Limb (tissue), 2 donors: ENCODE data around the gene DUOX1.

Source experiments
- DNase-seq, 2 donors: peaks; one replicate each; pipeline ENCODE4 v3.0.0-alpha.2; 2016; ENCODE audit errors: extremely low spot score in 2 of 2

DUOX1 gene

GRCh38 chr15:45168286-45168685, 38.5 kb downstream of the DUOX1 start:
- DNase-seq = no peak

GRCh38 chr15:45168751-45169551, 39.2 kb downstream of the DUOX1 start:
- no peak for DNase-seq

- no peak for DNase-seq
These were observed 40.0 kb downstream of the DUOX1 start for GRCh38 chr15:45169608-45170480.

DNA sequence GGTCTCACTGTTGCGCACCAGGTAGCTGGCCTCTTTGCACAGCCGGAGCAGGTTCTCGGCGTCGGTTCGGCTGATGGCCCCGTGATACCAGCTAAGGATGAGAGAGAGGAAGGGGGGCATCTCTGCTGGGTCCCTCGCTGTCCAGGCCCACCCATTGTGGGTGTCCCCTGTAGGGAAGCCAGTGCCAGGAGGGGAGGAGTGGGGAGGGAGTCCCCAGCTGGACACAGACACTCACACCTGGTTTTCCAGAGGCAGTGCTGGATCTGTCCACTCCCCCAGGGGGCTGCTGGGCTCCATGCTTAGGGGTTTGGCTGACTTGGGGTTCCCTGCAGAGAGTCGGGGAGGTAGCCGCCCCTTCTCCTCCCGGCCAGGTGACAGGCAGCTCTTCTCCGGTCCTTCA, 42.1 kb downstream of the DUOX1 start:
- no peak for DNase-seq

GRCh38 chr15:45174069-45174468, 44.3 kb downstream of the DUOX1 start:
- no peak for DNase-seq

DNA sequence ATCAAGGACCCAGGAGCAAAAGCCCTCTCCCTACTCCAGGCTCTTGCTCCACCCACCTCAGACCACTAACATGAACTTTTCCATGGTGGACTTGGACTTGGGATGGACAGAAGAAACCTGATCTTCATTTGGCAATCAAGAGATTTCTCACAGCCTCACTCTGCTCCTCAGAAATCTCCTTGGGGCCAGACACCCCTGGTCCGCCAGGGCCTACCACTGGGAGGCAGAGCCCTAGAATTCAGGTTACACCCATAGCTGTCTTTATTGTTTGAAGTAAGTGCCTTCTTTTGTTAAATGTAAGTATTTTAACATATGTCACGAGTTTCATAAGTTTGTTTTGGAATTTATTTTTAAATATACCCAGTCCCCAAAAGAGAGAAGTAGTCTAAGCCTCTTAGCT, 44.8 kb downstream of the DUOX1 start:
- DNase-seq = no peak

DNA sequence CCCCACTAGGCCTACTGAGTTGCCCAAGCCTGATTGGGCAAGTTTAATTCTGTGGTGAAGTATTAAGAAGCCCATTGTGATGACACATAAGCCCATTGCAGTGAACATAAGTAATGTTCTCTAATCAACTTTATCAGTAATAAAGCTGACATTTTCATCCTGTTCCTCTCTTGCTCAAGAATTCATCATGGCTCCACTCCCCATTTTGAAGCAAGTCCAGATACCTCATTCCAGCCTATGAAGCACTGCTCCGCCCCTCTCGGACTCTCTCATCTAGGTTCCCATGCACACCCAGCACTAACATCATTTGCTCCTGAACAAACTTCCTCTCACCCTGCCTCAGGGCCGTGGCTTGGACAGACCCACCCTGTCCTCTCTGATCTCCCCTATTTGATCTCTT, 47.5 kb downstream of the DUOX1 start:
- DNase-seq = no peak

GRCh38 chr15:45179221-45179985, 49.6 kb downstream of the DUOX1 start:
- DNase-seq = no peak

DNA sequence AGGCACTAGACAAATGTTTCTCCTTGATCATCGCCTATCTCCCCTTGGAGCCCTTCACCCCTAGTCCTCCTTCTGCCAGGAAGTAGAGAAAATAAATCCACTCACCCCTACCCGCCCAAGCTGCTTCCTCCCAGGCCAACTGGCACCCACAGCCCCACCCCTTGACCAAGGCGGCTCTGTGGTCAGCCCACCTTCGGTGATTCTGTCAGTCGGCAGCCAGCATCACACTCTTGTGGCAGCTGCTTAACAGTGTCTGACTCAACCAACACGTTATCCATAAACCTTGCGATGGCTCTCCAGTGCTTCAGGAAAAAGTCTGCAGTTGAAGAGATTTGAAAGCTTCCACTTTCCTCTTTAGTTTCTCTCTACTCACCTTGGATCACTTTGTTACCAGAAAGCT, 50.4 kb downstream of the DUOX1 start:
- no peak for DNase-seq

DNA sequence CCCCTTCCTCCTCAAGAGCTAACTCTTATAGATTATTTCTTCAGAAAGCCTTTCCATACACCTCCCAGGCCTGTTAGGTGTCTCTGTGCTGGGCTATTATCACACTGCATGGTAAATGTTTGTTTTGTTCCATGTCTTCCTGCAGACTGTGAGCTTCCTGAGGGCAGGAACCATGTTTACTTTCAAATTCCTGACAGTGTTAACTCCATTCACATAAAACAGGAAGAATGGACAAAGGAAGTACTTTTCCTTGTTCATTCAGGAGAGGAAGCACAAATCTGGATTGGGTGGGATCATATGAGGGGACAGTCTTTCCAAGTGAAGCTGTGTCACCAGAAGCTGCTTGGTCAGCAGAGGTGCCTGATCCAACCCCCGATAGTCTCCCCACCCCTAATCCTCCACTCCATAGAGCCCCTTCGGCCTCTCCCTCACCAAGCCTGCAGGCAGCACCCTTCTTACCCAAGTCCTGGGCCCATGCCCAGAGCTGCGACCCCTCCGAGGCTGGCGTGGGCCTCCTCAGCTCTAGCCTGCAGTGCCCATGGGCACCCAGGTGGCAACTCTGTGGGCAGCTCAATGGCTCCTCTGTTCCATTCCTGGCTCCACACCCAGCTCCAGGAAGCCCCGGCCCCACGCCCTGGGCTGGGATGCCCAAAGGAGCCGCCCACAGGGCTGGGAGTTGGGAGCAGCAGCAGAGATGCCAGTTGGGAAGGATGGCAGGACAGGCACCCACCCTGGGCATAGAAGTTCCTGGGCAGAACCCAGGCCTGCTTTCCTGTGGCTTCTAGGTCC, 51.0 kb downstream of the DUOX1 start:
- no peak for DNase-seq

DNA sequence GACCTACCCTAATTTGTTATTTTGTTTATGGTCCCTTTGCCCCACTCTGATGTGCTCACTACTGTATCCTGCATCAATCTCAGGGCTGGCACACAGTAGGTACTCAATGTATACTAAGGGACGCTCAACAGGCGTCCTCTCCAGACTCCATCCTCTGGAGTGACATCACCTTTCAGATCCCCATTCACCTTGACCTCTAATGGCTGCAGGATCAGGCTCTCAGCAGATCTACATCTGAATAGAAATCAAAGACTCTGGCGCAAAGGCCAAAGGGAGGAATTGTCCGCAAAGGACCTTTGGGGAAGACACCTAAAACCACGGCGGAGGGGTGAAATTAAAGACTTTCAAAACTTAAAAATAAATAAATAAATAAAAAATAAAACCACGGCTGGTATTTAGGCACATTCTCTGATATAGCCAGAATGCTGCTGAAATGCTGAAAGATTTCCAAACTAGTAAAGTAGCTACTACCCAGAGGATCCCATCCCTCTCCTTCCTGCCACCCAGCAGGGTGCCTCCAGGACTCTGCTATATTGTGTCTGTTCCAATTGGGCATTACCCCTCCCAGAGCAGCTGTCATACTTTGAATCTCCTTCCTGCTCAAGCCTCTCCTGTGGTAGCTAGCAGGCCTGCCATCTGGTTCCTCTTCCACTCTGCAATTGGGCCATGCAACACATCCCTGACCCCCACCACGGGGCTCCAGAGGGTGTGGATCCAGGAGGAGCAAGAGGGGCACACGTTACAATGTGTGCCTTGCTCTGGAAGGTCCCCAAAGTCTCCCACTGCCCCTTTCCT, 51.9 kb downstream of the DUOX1 start:
- DNase-seq = no peak

GRCh38 chr15:45182996-45183395, 53.2 kb downstream of the DUOX1 start:
- DNase-seq = no peak

- DNase-seq = no peak
These were observed 53.7 kb downstream of the DUOX1 start for GRCh38 chr15:45183511-45183910.

DNA sequence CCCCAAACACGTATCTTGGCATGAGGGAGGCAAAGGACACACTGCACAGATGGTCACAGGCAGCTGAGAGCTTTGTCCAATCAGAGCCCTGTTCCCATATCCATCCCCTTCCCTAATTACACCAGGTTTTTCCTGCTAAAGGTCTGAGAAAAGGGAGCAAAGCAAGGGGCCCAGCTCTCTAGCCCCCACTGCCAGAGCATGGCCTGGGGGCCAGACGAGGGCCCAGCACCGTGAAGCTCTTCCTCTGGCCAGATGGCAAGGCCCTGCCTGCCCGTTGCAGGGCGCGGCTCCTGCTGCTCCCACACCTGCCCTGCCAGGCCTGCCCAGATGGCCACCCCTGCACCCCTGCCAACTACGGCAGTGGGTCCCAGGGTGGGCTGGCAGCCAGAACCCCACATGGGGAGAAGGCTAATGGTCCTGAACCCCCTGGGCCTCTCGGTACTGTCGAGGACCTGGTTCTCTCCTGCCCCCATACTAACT, 54.8 kb downstream of the DUOX1 start:
- no peak for DNase-seq

DNA sequence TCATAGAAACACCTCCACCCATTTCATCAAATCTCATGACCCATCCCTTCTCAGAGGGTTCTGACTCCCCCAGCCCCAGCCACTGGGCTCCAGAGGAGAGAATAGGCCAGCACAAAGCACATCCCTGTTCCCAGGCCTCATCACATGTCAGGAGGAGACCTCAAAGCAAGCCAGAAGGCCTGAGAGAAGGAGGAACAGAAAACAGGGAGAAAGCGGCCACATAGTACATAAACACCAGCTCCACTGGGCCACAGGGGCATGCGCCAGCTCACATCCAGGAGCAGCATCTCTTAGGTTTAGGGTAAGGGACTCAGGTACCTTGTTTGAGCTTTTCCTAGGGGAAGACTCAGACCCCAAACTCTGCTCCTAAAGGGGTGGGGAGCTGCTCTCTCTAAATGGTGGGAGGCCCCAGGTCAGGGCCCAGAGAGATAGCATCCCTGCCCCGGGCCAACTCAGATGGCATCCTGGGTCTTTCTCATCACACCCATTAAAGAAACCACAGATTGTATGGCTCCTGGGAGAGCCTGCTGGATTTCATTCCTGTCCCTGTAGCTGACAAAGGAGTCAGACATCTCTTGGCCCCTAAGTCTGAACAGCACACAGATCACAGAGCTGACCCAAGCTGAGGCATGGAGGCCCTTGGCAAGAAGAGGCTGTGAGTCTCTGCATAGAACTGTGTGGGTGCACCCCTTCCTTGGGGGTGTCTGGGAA, 55.4 kb downstream of the DUOX1 start:
- no peak for DNase-seq

DNA sequence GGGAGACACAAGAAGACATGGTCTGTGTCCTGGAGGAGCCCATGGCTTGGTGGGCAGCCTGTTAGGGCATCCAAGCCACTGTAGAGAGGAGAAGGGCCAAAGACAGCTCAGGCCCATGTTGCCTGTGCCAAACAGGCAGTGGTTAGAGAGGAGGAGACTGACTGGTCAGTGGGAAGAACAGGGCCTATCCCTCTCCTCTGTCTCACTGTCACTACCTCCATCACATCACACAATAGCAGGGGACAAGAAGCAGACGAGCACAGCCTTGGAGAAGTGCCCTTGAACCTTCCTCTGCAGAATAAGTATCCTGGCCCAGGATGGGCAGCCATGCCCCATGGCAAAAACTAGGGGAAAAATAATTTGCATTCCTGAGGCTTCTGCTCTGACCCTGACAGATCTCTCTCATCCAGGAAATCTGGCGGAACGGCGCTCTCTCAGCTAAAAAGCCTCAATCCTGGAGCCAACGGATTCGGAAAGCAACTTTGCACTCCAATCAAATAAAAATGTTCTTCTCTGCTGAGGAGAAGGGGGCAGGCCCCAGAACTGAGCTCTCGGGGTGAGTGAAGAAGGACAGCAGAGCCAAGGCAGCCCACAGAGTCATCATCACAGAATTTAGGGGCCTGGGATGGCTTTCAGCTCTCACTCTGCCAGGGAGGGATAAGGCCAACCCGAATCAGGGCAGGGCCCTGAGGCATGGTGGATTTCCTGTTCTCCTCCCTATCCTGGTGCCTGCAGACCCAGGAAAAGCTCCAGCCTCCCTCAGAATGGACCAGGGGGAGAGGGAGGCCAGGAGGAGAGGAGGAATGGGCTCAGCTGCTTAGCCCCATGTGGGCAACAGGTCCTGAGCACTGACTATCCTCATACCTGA, 56.3 kb downstream of the DUOX1 start:
- no peak for DNase-seq

DNA sequence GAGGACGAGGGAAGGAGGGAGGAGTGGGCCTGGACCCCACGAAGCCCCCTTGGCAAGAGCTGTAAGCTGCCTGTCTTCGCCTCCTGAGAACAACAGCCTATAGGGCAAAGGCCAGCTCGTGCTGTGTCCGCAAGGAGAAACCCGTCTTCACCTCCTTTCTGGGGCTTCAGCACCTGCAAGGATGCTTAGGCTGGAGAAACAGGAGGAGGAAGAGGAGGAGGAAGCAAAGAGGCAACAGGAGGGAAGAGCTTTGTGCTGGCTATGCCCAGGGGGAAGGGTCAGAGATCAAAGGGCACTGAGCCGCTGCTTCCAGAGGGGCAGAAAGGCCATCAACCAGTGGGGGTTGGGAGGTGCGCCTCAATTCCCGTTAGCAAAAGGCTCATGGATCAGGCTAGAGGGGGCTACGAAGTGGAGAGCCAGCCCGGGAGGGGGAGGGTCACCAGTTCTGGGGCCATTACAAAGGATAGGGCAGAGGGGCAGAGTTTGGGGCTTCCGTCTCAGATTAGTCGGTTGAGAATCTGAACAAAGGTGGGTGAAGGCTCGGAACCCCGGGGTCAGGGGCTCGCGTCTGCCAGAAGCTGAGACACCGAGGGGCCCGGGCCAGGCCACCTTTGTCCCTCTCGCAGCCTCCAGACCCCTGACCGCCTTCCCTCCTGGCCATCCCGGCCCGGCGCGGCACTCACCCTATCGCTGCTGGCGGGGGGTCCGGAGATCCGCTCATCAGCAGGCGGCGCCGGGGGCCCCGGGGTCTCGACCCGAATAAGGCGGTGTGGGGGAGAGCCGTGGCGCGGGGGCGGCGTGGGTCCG, 57.2 kb downstream of the DUOX1 start:
- DNase-seq = no peak

DNA sequence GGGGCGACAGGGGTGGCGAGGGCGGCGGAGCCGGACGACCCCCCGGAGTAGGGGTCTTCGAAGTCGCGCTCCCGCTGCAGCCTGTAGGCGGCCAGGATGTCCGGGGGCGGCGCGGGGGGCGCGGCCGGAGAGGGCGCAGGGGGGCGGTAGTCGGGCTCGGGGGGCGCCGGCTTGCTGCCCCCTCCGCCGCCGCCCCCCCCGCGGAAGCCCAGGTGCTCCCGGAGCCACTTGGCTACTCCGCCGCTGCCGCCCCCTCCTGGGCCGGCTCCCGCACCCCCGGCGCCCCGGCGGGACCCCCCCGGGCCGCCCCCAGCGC, 57.7 kb downstream of the DUOX1 start:
- no peak for DNase-seq
